GM19240 (cell line): ENCODE measurements around the gene FEZ2.
"Not testable (repeated sequence)": the region's sequence is repeated elsewhere in the genome, so short reads cannot be mapped to it uniquely, and the experiment has no call there.

Experiments used
- DNase-seq: peaks from one replicate; pipeline ENCODE4 v3.0.0; 2011; ENCODE audit warnings: low spot score; ENCODE audit not compliant: insufficient read length

Gene FEZ2, protein sequence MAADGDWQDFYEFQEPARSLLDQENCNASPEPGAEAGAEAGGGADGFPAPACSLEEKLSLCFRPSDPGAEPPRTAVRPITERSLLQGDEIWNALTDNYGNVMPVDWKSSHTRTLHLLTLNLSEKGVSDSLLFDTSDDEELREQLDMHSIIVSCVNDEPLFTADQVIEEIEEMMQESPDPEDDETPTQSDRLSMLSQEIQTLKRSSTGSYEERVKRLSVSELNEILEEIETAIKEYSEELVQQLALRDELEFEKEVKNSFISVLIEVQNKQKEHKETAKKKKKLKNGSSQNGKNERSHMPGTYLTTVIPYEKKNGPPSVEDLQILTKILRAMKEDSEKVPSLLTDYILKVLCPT

DNA sequence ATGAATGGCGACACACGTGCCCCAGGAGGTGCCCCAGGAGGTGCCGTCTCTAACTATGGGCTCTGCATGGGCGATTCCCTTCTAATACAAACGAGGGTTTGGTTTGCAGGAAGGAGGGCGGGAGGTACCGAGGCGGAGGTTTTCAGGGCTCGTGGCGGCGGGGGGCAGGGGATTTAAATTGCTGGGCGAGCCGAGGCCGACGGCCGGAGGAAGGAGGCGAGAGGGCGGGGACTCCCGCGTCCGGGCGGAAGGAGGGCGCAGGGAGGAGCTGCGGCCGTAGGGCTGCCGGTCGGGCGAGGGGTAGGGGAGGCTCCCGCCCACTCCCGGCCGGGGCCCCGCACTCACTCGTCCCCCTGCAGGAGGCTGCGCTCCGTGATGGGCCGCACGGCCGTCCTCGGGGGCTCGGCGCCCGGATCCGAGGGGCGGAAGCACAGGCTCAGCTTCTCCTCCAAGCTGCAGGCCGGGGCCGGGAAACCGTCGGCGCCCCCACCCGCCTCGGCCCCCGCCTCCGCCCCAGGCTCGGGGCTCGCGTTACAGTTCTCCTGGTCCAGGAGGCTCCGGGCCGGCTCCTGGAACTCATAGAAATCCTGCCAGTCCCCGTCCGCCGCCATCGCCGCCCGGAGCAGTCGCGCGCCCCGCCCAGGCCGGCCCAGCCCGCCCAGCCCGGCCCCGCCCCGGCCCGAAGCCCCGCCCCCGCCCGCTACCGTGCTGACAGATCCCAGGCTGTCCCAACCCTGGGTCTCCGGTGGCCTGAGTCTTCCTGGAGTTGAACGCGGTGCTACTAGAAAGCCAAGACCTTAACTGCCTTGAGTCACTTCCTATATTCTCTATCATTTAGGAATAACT, at the start of gene FEZ2:
TSS of gene FEZ2 (minus strand) at position 637 of the 846 bp plus-strand sequence. CDS start at position 611, 26 bp downstream.
- peak; percentile 77 for DNase-seq

DNA sequence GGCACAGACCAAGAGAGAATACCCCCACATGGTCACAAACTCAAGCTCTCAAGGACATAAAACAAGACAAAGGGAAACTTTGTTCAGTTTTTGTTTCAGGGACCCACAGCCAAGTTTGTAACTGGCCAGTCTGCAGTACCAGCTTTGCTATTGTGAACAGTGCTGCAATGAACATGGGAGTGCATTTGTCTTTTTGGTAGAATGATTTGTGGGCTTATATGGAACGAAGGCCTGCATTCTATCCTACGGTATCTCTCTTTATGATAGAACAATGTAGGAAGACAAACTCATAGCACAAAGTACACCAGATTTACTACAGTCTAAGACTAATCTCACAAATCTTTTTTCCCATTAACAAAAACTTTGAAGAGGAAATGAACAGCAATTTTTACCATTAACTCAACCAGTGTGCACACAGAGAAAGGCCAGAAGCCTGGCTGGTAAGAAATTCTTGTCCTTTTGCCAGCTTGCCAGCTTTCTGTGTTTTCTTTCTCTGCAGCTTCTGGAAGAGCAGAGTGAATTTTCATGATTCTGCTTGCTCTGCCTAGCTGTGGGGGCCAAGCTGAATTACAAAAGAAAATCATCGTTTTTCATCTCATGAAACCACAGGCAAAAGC, 37.1 kb upstream of the FEZ2 start:
- DNase-seq = no peak

DNA sequence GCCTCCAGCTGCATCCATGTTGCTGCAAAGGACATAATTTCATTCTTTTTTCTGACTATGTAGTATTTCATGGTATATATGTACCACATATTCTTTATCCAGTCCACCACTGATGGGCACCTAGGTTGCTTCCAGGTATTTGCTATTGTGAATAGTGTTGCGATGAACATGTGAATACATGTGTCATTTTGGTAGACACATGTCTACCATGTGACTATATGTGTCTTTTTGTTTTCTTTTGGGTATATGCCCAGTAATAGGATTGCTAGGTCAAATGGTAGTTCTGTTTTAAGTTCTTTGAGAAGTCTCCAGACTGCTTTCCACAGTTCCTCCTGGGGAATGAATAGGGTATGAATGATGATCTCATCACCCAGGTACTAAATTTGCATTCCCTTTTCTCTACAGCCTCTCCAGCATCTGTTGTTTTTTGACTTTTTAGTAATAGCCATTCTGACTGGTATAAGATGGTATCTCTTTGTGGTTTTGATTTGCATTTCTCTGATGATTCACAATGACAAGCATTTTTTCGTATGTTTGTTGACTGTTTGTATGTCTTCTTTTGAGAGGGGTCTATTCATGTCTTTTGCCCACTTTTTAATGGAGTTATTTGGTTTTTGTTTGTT, 35.6 kb upstream of the FEZ2 start:
- DNase-seq = no peak

DNA sequence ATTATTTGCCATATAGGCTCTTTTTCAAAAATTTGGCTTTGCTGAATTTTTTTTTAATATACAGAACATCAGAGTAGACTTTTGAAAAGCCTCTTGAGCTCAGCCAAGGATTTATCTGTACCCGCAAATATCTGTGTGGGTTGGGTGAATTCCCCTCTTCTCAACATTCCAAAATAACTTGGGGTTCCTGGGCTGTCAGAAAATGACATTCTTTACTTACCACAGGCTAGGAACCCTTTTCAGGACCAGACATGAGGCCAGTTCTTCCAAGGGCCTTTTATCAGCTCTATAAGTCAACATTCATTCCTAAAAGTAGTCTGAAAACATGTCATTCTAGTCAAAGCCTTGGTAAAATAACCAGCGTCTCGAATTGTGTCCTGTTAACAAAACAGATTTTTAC, 28.8 kb upstream of the FEZ2 start:
- DNase-seq = no peak

DNA sequence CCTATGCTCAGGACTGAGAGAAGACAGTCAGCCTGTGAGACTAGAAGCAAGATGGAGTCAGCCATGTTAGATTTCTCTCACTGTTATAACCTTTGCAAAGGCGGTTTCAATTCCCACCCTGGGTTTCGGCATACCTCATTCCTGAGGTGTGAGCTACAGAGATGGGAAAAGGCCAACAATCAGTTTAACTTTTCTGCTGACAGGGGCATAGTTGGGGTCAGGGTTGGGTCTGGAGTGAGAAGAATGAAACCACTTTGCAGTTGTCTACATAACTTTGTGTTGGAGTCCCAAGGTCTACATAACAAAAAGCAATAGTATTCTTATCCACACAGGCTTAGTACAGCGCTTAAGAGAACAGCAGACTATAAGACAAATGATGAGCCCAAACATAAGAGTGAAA, 28.1 kb upstream of the FEZ2 start:
- no peak for DNase-seq

DNA sequence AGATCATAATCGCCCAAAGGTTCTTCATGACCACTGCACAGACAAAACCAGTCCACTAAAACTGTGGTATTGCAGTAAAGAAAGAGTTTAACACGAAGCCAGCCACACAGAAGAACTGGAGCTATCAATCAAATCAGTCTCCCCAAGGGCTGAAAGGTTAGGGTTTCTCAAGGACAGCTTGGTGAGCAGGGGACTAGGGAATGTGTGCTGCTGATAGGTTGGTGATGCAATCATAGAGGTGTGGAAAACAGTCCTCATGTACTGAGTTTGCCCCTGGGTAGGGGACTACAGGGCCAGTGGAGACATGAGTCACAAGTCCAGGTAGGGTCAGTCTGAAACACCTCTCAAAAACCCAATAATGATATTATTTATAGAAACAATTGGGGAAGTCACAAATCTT, 27.3 kb upstream of the FEZ2 start:
- DNase-seq = no peak

DNA sequence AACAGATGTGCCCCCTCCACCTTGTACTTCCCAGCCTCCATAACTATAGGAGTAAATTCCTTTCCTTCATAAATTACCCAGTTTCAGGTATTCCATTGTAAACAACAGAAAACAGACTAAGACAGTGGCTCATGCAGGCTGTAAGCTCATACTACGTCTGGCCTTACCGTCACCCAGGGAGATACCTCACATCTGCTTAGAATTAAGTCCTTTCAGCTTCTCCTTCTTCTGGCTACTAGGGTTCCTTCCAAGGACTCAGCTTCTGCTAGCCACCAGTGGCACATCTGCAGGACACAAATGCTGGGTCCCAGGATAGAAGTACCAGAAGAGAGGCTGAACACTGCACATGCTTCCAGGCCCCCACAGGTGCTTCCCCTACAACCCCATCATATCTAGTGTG, 22.4 kb upstream of the FEZ2 start:
- no peak for DNase-seq

DNA sequence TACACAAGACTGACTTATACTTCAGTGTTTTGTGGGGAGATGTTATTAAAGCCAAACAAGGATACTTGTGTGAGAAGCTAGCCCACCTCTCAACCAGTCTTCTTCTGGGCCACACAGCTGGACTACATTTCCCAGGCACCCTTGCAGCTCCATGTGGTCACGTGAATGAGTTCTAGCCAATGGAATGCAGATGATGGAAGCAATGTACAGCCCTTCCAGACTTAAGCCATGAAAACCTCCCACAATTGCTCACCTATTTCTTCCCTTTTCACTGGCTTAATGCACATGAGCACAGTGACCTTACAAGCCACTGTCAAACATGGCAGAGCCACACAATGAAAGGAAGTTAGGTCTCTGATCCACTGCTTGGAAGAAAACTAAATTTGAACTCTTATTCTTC, 20.4 kb upstream of the FEZ2 start:
- DNase-seq = peak; percentile 25

DNA sequence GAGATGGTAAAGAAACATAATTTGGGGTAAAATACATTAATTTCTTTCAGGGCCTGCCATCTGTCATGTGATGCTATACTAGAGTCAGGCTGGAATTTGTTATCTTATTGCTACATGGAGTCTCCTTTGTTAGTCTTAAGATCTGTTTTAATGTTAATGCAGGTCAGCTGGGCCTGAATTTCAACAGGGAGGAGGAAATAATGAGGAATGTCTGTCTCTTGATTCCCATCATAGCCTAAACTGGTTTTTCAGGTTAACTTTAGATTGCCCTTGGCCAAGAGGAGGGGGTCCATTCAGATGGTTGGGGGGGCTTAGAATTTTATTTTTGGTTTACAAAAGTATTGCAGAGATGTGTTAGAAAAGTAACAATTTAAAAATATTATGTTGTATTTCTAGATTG, 19.0 kb upstream of the FEZ2 start:
- no peak for DNase-seq

DNA sequence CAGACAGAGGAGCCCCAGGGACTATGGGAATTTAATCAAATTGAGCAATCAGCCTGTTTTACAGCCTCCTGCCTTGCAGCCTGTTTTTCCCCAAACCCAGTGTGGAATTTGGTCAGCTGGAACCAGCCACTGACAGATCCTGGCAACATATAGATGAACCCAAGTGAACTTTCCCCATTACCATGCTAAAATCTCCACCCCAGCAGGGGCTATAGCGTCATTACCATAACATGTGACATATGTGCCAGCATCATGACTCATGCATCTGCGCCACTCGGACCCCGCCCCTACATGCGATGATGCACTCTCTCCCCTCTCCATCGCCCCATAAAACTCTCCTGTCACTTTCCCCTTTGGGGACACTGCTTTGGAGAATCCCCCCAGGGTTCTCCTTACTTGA, 17.3 kb upstream of the FEZ2 start:
- DNase-seq = no peak

DNA sequence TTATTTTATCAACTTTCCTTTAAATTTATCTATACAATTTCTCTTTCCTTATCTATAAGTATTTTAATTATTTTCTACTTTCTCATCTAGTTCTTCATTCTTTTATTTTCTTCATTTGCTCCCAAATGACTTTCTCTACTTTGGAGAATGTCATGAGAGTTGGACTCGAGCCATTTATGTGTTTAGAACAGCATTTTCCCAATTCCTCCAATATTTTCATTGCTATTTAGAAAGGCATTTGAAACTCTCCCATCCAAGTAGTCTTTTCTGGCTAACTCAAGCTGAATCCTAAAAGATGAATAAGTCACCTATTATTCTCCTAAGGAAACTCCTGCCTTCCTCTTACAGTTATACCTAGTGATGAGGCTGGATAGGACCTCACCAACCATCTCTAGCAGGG, 15.8 kb upstream of the FEZ2 start:
- DNase-seq = no peak

DNA sequence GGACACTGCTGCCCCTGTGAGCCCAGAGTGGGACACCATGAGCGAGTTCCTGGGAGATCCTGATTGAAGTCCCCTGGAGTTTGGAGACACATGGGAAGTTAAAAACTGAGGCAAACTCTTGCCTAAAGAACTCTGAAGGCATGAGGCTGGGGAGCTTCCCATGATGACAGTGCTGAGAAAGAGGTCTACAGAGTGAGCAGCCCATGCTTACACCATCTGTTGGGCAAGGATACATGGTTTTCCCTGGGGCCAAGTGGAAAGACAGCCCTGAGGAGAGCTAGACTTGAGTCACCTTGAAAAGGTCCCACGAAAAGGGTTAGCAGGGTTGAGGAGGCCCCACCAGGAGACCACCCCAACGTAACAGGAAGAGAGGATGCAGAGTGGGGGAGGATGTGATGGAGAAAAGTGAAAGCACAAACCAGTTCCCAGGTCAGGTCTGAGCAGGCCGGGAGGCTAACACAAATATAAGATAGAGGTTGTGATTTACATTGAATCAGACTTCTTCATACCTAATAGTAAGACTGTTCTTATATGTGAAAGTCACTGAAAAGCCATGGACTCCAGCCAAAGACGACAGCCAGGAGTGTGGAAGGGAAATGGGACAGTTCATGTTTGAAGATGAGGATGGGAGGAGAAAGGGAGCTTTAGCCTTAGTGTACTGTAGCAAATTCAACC, 13.5 kb upstream of the FEZ2 start:
- no peak for DNase-seq

DNA sequence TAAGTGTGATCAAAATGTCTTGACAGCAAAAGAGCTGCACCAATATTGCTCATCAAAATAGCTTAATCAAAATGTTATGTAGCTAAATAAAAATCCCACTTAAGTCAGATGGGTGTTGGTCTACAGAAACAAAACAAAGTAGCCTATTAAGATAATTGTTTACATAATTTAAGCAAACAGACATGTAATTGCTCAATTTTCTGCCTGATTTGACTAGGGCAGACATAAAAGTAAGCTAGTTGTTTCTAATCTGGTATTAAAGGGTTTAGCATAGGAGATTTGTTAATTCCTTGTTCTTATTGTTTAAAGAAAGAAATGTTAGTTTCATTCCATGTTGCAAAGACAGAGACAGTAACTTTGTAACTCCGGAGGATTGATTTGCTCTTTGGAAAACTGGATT, 11.5 kb upstream of the FEZ2 start:
- DNase-seq = no peak

DNA sequence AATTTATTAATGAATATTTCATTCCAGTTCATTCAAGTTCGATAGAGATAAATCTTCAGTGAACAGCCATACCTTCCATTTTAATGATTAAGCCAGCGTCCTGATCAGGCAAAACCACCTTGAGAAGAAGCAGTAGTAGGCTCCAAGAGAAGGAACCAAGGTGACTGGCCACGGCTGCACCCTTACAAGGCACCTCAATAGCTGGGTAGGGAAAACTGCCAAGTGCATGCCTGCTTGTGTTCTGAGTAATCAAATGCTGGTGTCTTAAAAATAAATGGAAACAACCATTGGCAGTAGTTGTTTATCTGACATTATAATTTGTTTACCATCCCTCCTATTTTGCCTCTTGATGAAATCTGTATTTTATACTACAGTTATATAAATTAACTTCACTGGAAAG, 10.0 kb upstream of the FEZ2 start:
- DNase-seq = no peak

DNA sequence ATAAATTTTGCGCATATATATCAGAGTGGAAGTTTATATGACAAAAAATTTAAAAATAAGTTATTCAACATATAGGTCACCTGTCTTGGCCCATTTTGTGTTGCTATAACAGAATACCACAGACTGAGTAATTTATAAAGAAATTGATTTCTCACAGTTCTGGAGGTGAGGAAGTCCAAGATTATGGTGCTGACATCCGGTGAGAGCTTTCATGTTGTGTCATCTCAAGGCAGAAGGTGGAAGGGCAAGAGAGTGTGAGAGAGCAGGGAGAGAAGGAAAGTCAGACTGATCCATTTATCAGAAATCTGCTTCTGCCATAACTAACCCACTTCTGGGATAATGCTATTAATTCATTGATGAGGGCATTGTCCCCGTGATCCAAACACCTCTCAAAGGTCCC, 9.0 kb upstream of the FEZ2 start:
- no peak for DNase-seq

DNA sequence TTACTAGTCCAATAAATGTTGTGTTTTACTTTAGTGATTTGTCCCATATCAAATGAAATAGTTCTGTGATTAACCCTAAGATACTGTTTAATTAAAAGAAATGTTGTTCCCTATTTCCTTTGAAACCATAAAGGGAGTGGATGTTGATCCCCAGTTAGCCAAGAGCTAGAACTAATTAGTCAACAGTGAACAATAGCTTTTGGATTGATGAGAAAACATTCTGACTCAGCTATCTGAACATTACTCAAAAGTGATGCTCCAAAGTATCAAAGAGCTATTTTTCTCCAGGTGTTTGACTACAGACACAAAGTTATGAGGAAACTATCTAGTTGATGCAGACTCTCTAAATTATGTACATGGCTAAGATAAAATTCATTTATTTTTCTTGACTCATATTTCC, 7.3 kb upstream of the FEZ2 start:
- DNase-seq = no peak

DNA sequence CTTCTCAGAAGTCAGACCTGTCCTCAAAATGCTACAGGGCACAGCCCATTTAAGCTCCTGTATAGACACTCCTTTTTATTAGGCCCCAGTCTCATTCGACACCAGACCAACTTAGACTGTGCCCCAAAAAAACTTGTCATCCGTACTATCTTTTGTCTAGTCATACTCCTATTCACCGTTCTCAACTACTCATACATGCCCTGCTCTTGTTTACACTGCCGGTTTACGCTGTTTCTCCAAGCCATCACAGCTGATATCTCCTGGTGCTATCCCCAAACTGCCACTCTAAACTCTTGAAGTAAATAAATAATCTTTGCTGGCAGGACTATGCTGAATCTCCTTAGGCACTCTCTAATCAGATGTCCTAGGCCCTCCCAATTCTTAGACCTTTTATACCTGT, 5.7 kb upstream of the FEZ2 start:
- not testable (repeated sequence) for DNase-seq

DNA sequence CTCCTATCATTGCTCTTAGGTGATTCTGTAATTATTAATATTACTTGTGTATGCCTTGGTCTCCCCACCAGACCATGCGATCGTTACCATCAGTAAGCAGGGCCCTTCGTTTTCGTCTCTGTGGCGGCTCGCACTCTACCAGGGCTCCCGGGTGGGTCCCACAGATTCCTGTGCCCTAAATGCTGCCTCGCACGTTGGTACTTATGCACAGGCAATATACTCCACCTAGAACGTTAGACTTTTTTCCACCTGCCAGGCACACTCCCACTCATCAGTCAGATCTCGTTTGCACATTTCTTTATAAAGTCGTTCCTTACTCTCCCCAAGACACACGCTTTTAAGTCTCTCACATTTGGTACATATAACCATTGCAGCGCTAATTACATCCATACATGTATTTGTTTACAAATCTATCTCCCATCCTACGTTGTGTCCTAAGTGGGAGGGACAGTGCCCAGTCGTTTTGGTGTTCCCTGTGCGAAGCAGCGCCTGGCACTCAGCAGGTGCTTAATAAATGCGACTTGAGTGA, 901 bp downstream of the FEZ2 start:
- no peak for DNase-seq

DNA sequence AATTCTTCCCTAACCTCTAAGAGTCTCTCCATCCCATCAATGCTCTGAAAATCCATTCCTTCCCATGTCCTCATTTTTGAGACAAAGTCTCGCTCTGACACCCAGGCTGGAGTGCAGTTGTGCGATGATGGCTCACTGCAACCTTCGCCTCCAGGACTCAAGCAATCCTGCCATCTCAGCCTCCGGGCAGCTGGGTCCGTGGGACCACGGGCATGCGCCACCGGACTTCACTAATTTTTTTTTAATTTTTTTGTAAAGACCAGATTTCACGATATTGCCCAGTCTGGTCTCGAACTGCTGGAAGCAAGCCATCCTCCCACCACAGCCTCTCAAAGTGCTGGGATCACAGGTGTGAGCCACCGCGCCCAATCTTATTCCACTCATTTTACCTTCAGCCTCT, 1.6 kb downstream of the FEZ2 start:
- no peak for DNase-seq

DNA sequence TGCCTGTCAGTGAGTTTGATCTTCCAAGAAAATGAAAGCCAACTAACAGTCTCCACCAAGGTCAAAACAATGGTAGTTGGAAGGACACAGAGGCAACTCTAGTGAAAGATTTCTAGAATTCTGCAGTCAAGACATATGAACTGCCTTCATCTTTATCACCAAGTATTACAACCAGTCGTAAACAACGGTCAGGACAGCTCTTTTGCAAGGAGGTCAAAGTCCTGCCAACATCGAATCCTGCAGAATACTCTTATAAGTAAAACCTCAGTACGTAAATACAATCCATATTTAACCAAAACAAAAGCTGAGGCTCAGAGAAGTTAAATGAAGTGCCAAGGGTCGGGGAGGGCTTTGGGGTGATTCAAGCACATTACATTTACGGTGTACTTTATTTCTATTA, 3.1 kb downstream of the FEZ2 start:
- no peak for DNase-seq

DNA sequence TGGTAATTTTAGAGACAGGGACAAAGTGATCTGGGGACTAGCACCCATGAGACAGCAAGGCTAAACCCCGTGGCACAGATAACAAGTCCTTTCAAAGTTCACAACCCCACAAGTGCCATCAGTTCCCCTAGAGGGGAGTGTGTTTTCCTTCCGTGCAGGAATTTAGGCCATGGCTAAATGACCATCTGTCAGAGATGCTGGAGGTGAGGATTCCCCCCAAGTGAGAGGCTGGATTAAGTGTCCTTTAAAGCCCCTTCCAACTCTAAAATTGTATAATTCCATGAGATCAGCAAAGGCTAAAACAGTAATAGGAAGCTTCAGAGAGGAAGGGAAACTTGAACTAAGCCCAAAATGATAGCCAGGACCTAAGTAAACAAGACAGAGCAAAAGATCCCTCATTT, 8.7 kb downstream of the FEZ2 start:
- DNase-seq = no peak
